CD4-positive, alpha-beta T cell treated with Interferon alpha-2 for 1 hour (primary cell): Measurements from ENCODE around the gene LDB3.

ENCODE experiments used
- DNase-seq, 2 donors: peaks; one replicate each; pipeline ENCODE4 v3.0.0-alpha.2; 2020 to 2022

The LDB3 gene

GRCh38 chr10:86651021-86651471 lies 17.3 kb upstream of the LDB3 start:
- no peak for DNase-seq

- no peak for DNase-seq
These were observed 16.5 kb upstream of the LDB3 start for GRCh38 chr10:86651631-86652331.

GRCh38 chr10:86652361-86653202 lies 15.7 kb upstream of the LDB3 start:
- DNase-seq: no peak

GRCh38 chr10:86653379-86653778 lies 14.9 kb upstream of the LDB3 start:
- DNase-seq: no peak

- DNase-seq: no peak
These were observed 14.3 kb upstream of the LDB3 start for GRCh38 chr10:86653987-86654386.

- no peak for DNase-seq
These were observed 13.7 kb upstream of the LDB3 start, which contains the start of gene OPN4 for GRCh38 chr10:86654411-86655172. Gene OPN4, plus strand, starts transcription at chr10:86654547. Its CDS starts 237 bp downstream, at chr10:86654784.

- no peak for DNase-seq
These were observed 13.2 kb upstream of the LDB3 start for GRCh38 chr10:86655173-86655540.

- no peak for DNase-seq
These were observed 12.7 kb upstream of the LDB3 start for GRCh38 chr10:86655596-86655995.

- DNase-seq: no peak
These were observed 11.3 kb upstream of the LDB3 start for GRCh38 chr10:86657011-86657395.

- DNase-seq: no peak
These were observed 10.8 kb upstream of the LDB3 start for GRCh38 chr10:86657396-86658011.

- no peak for DNase-seq
These were observed 10.0 kb upstream of the LDB3 start for GRCh38 chr10:86658261-86658741.

GRCh38 chr10:86658751-86659150 lies 9.6 kb upstream of the LDB3 start:
- DNase-seq: no peak

GRCh38 chr10:86659161-86659691 lies 9.1 kb upstream of the LDB3 start:
- no peak for DNase-seq

- DNase-seq: no peak
These were observed 8.4 kb upstream of the LDB3 start for GRCh38 chr10:86659721-86660453.

- DNase-seq: no peak
These were observed 6.9 kb upstream of the LDB3 start for GRCh38 chr10:86661161-86662025.

- no peak for DNase-seq
These were observed 5.9 kb upstream of the LDB3 start for GRCh38 chr10:86662186-86663045.

- DNase-seq: no peak
These were observed 5.3 kb upstream of the LDB3 start for GRCh38 chr10:86663046-86663345.

GRCh38 chr10:86663576-86664339 lies 4.6 kb upstream of the LDB3 start:
- no peak for DNase-seq
